Measurements from ENCODE around the gene ALOX5AP.

Gene ALOX5AP

DNA sequence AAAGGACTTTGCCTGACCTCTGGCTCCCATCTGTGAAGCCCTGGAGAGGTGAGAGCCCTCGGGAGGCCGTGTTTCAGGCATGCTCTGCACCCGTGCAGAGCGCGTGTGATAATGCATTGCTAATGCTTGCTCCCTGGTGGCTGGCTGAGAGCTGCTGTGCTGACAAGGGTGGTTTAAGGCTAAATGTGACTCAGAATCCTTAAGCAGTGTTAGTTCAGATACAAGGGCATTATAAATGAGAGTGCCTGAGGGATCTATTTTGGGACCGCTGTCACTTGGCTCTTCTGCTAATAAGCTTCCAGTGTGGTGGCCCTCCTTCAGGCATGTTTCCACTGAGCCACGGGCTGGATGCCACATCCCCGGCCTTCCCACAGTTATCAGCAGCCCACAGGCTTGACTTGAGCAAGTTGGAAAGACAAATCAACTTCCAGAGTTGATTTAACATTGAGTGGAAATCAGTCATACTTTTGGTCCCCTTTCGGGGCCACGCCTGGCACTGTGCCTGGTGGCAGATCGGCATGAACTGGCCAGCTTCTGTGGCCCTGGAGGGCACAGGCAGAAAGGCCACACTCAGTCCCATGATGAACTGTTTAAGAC is 17.0 kb downstream of the ALOX5AP start:
- TF ChIP-seq GATA2 (IDR thresholded peaks at IDR 0.05; ENCODE audit: low read depth, low read length): no peak
- no peak for TF ChIP-seq GATA3 (IDR thresholded peaks at IDR 0.05; ENCODE audit: low read depth, low read length)

DNA sequence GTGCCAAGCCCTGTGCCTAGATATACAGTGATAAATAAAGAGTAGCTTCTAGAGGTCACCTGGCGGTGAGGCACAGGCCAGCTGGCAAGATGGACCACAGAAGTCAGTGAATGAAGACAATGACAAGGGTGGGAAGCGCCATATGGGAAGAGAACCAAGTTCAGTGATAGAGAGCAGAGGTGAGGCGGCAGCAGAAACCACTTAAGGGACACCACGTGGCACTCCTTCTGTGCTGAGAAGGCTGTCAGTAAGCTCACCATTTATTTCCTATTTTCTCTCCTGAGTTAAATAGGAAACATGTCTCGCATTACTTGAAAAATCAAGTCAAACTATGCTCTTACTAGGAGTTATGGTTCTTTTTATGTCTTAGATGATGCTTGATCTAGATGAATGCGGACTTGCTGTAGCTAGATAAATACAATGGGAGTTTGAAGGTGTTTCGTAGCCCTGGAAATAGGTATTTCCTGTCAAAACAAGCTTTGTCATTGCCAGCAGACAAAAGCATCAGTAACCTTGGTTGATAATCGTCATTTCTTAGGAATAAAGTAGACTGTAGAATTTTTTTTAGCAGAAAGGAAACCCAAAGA is 17.8 kb downstream of the ALOX5AP start:
- TF ChIP-seq GATA2 (IDR thresholded peaks at IDR 0.05; ENCODE audit: low read depth, low read length) (no peak), GATA3 (IDR thresholded peaks at IDR 0.05; ENCODE audit: low read depth, low read length) (no peak)

DNA sequence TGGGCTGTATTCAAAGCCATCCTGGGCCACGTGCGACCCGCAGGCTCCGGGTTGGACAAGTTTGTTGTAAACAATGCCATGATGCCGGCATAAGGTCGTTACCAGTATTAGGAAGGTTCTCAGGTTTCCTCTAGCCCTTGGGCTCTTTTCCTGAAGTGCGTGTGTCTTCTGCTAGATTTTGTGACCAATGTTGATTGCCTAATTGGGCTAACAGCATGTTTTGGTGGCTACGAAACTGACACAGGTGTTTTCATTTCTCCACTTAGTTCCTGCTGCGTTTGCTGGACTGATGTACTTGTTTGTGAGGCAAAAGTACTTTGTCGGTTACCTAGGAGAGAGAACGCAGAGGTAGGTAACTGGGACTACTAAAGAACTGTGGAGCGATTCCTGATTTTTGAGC is 20.3 kb downstream of the ALOX5AP start:
- TF ChIP-seq GATA3 (IDR thresholded peaks at IDR 0.05; ENCODE audit: low read depth, low read length): no peak
- TF ChIP-seq GATA2 (IDR thresholded peaks at IDR 0.05; ENCODE audit: low read depth, low read length): no peak

DNA sequence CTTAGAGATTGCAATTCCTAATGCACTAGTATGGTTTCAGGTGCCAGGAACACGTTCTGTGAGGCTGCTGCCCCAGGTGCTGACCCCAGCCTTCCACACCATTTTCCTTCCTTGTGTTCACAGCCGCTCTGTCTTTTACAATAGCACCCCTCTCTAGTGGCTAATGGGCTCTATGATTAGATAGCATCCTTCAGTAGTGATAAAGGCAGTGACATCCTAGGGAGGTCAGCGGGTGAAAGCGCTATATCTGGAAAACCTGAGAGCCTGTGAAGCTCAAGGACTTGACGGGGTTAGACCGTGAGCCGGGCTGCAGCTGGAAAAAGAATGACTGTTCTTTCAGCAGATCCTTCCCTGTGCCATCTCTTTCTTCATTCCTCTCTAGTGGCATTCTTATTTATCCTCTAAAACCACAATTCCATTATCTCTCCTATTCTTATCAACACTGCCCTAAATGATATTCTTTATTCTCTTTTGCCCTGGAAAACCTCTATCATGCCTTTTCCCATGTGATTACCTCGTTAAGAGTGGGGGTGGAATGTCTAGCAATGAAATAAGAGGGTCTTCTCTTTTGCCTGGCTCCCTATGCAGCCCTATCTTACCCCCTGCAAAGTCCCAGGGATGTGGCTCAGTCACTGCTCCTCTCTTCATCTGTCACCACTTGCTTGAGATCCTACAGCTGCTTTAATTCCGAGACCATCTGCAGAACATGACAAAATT is 21.8 kb downstream of the ALOX5AP start:
- TF ChIP-seq GATA3 (IDR thresholded peaks at IDR 0.05; ENCODE audit: low read depth, low read length): no peak
- no peak for TF ChIP-seq GATA2 (IDR thresholded peaks at IDR 0.05; ENCODE audit: low read depth, low read length)

DNA sequence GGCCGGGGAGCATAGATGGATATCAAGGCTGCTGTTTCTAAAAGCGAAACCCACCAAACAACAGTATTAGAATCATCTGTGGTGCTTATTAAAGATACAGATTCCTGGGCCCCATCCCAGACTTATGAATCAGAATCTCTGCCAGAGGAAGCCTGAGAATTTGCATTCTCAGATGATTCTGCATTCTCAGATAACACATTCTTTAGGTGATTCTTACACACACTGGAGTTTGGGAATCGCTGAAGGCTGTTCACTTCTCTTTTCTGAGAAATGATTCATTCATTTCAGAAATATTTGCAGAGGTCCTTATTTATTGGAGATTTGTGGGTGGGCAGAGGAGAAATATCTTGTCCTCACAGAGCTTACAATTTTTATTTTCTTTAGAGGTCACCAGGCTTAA is 24.4 kb downstream of the ALOX5AP start:
- no peak for TF ChIP-seq GATA2 (IDR thresholded peaks at IDR 0.05; ENCODE audit: low read depth, low read length)
- no peak for TF ChIP-seq GATA3 (IDR thresholded peaks at IDR 0.05; ENCODE audit: low read depth, low read length)

DNA sequence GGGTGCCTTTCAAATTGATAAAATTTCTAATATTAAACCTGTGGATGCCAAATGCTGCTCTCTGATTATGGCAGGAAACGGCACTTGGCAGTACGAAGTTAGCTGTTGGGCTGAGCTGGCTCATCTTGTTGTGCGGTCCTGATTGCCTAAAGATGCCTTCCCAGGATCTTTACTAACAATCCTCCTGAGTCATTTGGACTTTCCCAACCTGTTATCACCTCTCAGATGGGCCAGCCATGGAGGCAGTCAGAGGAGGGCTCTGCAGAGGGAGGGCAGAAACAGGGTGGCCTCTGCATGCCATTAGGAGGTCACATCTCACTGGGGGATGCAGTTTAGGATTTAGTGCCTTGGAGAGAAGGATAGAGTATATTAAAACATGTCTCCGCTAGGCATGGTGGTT is 27.3 kb downstream of the ALOX5AP start:
- no peak for TF ChIP-seq GATA3 (IDR thresholded peaks at IDR 0.05; ENCODE audit: low read depth, low read length)
- no peak for TF ChIP-seq GATA2 (IDR thresholded peaks at IDR 0.05; ENCODE audit: low read depth, low read length)

DNA sequence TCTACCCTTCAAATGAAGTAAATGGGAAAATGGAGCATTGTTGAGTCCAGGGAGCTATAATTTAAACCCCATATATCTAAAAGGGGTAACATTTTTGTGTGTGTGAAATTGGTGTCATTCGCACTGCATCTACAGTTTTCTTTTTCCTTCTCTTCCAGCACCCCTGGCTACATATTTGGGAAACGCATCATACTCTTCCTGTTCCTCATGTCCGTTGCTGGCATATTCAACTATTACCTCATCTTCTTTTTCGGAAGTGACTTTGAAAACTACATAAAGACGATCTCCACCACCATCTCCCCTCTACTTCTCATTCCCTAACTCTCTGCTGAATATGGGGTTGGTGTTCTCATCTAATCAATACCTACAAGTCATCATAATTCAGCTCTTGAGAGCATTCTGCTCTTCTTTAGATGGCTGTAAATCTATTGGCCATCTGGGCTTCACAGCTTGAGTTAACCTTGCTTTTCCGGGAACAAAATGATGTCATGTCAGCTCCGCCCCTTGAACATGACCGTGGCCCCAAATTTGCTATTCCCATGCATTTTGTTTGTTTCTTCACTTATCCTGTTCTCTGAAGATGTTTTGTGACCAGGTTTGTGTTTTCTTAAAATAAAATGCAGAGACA is 28.6 kb downstream of the ALOX5AP start:
- TF ChIP-seq GATA3 (IDR thresholded peaks at IDR 0.05; ENCODE audit: low read depth, low read length): no peak
- no peak for TF ChIP-seq GATA2 (IDR thresholded peaks at IDR 0.05; ENCODE audit: low read depth, low read length)

DNA sequence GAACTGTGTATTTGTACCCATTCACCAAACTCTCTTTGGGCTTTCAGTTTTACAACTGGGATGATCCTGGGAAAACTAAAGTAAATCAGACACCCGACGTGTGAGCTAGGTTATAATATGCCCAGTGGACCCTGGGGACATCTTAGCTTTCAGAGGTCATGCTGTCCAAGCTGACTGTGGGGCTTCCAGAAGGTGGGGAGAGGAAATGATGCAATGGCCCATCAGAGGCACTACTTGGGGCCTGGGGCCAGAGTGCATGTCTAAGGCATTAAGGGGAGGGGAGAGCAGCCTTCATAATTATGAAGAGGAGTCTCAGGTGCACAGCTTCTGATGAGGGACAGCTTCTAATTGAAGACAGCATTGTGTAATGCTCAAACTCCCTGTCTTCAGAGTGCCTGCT is 30.9 kb downstream of the ALOX5AP start:
- TF ChIP-seq GATA3 (IDR thresholded peaks at IDR 0.05; ENCODE audit: low read depth, low read length) (no peak), GATA2 (IDR thresholded peaks at IDR 0.05; ENCODE audit: low read depth, low read length) (no peak)

DNA sequence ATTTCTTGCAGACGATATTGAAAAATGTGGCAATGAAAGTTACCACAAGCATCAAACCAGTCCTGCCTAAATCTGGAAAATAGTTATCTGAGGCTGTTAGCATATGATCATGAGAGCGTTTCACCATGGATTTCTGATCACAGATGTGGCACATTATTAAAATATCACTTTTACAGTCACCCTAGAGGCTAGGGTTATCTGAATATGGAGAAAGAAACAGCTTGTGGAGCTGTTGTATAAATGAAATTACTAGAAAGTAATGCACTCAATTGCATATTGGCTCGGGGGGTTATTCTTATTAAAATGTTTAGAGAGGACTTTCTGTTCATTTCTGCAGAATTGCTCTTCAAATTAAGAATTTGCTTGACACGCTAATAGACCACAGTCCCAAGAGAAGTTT is 35.6 kb downstream of the ALOX5AP start:
- TF ChIP-seq GATA3 (IDR thresholded peaks at IDR 0.05; ENCODE audit: low read depth, low read length): no peak
- TF ChIP-seq GATA2 (IDR thresholded peaks at IDR 0.05; ENCODE audit: low read depth, low read length): no peak

DNA sequence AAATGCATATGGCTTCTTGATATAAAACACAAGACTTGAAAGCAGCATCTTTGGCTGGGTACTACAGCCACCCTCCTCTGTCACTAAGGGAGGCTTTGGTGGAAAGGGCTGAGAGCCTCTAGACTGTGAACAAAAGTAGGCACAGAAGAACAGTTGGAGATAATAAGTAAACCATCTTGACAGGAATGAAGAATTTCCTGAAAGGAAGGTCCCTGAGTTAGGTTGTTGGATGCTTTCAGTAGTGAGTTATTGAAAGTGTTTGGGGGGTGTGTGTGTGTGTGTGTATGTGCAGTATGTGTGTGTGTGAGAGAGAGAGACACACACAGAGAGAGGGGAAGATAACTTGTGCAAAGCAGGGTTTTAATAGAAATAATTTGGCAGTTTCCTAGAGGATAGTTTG is 38.2 kb downstream of the ALOX5AP start:
- TF ChIP-seq GATA3 (IDR thresholded peaks at IDR 0.05; ENCODE audit: low read depth, low read length) (no peak), GATA2 (IDR thresholded peaks at IDR 0.05; ENCODE audit: low read depth, low read length) (no peak)

DNA sequence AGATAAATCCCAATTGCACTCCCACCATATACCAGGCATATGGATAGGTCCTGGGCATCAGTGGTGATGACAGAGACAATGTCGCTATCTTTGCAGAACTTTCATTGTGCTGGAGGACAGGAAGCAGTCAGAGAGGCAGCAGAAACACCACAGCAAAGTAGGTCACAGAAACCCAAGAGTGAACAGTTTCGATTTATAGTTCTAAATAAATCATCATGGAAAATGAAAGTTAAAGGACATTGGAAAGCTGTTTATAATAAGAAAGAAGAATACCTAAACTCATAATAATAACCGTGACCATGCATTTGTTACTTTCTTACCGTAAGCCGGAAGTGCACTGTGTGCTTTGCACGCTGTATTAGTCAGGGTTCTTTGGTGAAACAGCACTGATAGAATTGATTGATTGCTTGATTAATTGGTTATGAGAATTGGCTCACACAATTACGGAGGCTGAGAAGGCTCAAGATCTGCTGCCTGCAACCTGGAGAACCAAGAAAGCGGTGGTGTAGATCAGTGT is 38.9 kb downstream of the ALOX5AP start:
- TF ChIP-seq GATA3 (IDR thresholded peaks at IDR 0.05; ENCODE audit: low read depth, low read length) (no peak), GATA2 (IDR thresholded peaks at IDR 0.05; ENCODE audit: low read depth, low read length) (no peak)

DNA sequence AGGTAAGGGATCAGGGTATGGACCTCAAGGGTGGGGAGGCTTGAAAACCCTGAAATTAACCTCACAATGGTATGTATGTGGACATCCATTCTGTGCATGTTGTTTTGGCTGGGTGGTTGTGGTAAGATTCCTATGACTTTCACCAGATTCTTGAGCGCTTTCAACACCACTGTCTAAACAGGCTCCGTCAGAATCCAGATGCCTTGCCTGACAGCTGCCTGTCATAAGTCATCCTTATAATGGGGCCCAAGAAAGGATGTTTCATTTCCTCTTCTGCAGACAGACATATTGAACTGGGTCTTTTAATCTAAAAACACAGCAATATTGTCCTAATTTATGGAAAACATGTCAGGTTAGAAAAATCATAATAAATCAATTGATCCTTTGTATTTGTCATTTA is 41.3 kb downstream of the ALOX5AP start:
- TF ChIP-seq GATA2 (IDR thresholded peaks at IDR 0.05; ENCODE audit: low read depth, low read length): no peak
- TF ChIP-seq GATA3 (IDR thresholded peaks at IDR 0.05; ENCODE audit: low read depth, low read length): no peak

DNA sequence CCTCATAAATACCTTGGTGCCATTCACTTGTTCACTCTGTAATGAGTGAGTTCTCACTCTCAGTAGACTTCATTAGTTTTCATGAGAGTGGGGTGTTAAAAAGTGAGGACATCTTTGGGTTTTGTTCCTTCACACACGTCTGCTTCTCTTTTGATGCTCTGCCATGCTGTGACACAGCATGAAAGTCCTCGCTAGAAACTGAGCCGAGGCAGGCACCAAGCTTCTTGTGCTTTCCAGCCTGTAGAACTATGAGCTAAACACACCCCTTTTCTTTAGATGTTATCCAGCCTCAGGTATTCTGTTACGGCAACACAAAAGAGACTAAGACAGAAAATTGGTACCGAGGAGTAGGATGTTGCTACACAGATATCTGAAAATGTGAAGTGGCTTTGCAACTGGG is 43.7 kb downstream of the ALOX5AP start:
- TF ChIP-seq GATA3 (IDR thresholded peaks at IDR 0.05; ENCODE audit: low read depth, low read length): no peak
- TF ChIP-seq GATA2 (IDR thresholded peaks at IDR 0.05; ENCODE audit: low read depth, low read length): no peak

DNA sequence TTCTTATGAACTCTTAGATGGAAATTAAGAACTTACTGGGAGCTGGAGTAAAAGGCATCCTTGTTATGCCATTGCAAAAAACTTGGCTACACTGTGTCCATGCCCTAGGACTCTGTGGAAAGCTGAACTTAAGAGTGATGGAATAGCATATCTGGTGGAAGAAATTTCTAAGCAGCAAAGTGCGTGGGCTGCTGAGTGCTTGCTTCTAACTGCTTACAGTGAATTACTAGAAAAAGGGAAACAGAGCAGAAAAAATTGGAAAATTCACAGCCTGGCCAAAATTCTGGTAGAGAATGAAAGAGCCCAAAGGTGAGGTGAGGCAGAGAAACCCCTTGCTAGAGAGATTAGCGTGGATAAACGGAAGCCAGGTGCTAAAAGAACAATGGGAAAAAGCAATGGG is 44.3 kb downstream of the ALOX5AP start:
- TF ChIP-seq GATA3 (IDR thresholded peaks at IDR 0.05; ENCODE audit: low read depth, low read length) (no peak), GATA2 (IDR thresholded peaks at IDR 0.05; ENCODE audit: low read depth, low read length) (no peak)

Measured in SH-SY5Y (cell line).